Skeletal muscle tissue (tissue), 4 donors: ENCODE measurements around the gene CFAP298. TPM values are rescaled to one million over a fixed set of nuclear protein-coding genes. Genes with fewer than 3 reads are reported as not detected.
"Not testable (repeated sequence)": the region's sequence is repeated elsewhere in the genome, so short reads cannot be mapped to it uniquely, and the experiment has no call there.

Experiments used
- H3K27ac ChIP-seq: one replicate; pipeline ENCODE4 v1.7.0; 2013; ENCODE audit warnings: mild to moderate bottlenecking, low read depth, low read length, inconsistent platforms
- H3K27me3 ChIP-seq, 3 donors: one replicate each; pipeline ENCODE4 v1.7.0; 2013; ENCODE audit warnings: low read length in 3 of 3; ENCODE audit not compliant: control insufficient read depth in 3 of 3, insufficient read depth in 3 of 3
- H3K36me3 ChIP-seq, 3 donors: one replicate each; pipeline ENCODE4 v1.7.0; 2013; ENCODE audit warnings: low read length in 3 of 3; ENCODE audit not compliant: control insufficient read depth in 3 of 3, insufficient read depth in 3 of 3
- H3K4me1 ChIP-seq, 3 donors: one replicate each; pipeline ENCODE4 v1.7.0; 2013; ENCODE audit warnings: low read length in 3 of 3, mild to moderate bottlenecking in 3 of 3; ENCODE audit not compliant: control insufficient read depth in 3 of 3, insufficient read depth in 3 of 3
- H3K4me3 ChIP-seq, 3 donors: one replicate each; pipeline ENCODE4 v1.7.0; 2013; ENCODE audit warnings: low read length in 3 of 3
- H3K9ac ChIP-seq, 3 donors: one replicate each; pipeline ENCODE4 v1.7.0; 2013; ENCODE audit warnings: low read length in 3 of 3, mild to moderate bottlenecking in 3 of 3, moderate library complexity in 2 of 3, low read depth in 1 of 3
- H3K9me3 ChIP-seq, 3 donors: one replicate each; pipeline ENCODE4 v1.7.0; 2013; ENCODE audit warnings: low read length in 3 of 3; ENCODE audit not compliant: control insufficient read depth in 3 of 3
- total RNA-seq: library from RNA; depleted of rRNA; stranded (reverse); fragments of >200 nt; gene quantifications from one replicate; pipeline ENCODE4 v1.2.3, GENCODE V29; 2014
- donor health status: Osteomylitis.

The CFAP298 gene
- total RNA-seq, 1 donor from 2014 or later: 14.6 TPM

GRCh38 chr21:32618218-32618617 lies 6.0 kb upstream of the CFAP298 start:
- not testable (repeated sequence) for H3K4me3 ChIP-seq, H3K36me3 ChIP-seq
- H3K27me3 ChIP-seq: peaks cover 6 to 14% (median 7%) of the 10 kb centered on the region in 3 donors

GRCh38 chr21:32613436-32614043 lies 1.4 kb upstream of the CFAP298 start:
- peak overlapping the region; percentile 89 to 100 (median 96) for H3K4me3 ChIP-seq
- H3K9ac ChIP-seq: peak overlapping the region; percentile 84 to 94 (median 93)
- H3K27me3 ChIP-seq: peaks cover 0 to 5% (median 0%) of the 10 kb centered on the region in 3 donors
- H3K27ac ChIP-seq: peak overlapping the region; percentile 87
- peaks cover 3 to 10% (median 9%) of the 10 kb centered on the region in 3 donors for H3K36me3 ChIP-seq
- no peaks in the 10 kb centered on the region for H3K9me3 ChIP-seq
- H3K4me1 ChIP-seq: peaks cover 11 to 22% (median 12%) of the 10 kb centered on the region in 3 donors

More at GRCh38 chr21:32618218-32618617, 6.0 kb upstream of the CFAP298 start:
- H3K9me3 ChIP-seq, H3K4me1 ChIP-seq, H3K27ac ChIP-seq, H3K9ac ChIP-seq: not testable (repeated sequence)

GRCh38 chr21:32612999-32613337 lies 791 bp upstream of the CFAP298 start:
- peaks cover 0 to 5% (median 0%) of the 10 kb centered on the region in 3 donors for H3K27me3 ChIP-seq
- H3K27ac ChIP-seq: peak overlapping the region; percentile 87
- peak overlapping the region; percentile 84 to 94 (median 93) for H3K9ac ChIP-seq
- peak overlapping the region; percentile 89 to 100 (median 96) for H3K4me3 ChIP-seq
- peaks cover 4 to 10% (median 9%) of the 10 kb centered on the region in 3 donors for H3K36me3 ChIP-seq
- H3K9me3 ChIP-seq: no peaks in the 10 kb centered on the region
- peaks cover 11 to 22% (median 12%) of the 10 kb centered on the region in 3 donors for H3K4me1 ChIP-seq

GRCh38 chr21:32611471-32611997 lies 643 bp downstream of the CFAP298 start:
- Histone ChIP-seq H3K27me3 (peaks cover 0 to 4% (median 0%) of the 10 kb centered on the region in 3 donors), H3K4me3 (peak overlapping the region; percentile 89 to 100 (median 96)), H3K36me3 (peaks cover 16 to 20% (median 19%) of the 10 kb centered on the region in 3 donors), H3K27ac (peak overlapping the region; percentile 87), H3K9ac (peak overlapping the region; percentile 84 to 94 (median 93)), H3K9me3 (no peaks in the 10 kb centered on the region), H3K4me1 (peaks cover 11 to 22% (median 12%) of the 10 kb centered on the region in 3 donors)

- Histone ChIP-seq H3K9ac (peak overlapping the region in 1 of 3 donors; percentile 25), H3K4me3 (peak overlapping the region in 1 of 3 donors; percentile 22), H3K36me3 (peaks cover 21 to 26% (median 25%) of the 10 kb centered on the region in 3 donors), H3K4me1 (peaks cover 11 to 22% (median 12%) of the 10 kb centered on the region in 3 donors)
- not testable (repeated sequence) for H3K27me3 ChIP-seq, H3K27ac ChIP-seq, H3K9me3 ChIP-seq
These were observed 1.2 kb downstream of the CFAP298 start for GRCh38 chr21:32610940-32611339.

GRCh38 chr21:32608851-32609250 lies 3.3 kb downstream of the CFAP298 start:
- no peak overlapping the region for H3K27ac ChIP-seq
- no peak overlapping the region for H3K4me3 ChIP-seq
- H3K4me1 ChIP-seq: peaks cover 11 to 22% (median 12%) of the 10 kb centered on the region in 3 donors
- no peaks in the 10 kb centered on the region for H3K27me3 ChIP-seq
- no peak overlapping the region for H3K9ac ChIP-seq
- peaks cover 38 to 46% (median 45%) of the 10 kb centered on the region in 3 donors for H3K36me3 ChIP-seq
- H3K9me3 ChIP-seq: no peaks in the 10 kb centered on the region

GRCh38 chr21:32605469-32605868 lies 6.7 kb downstream of the CFAP298 start:
- Histone ChIP-seq H3K9ac (no peak overlapping the region), H3K4me1 (no peaks in the 10 kb centered on the region), H3K36me3 (peaks cover 59 to 67% (median 64%) of the 10 kb centered on the region in 3 donors)

GRCh38 chr21:32604464-32604863 lies 7.7 kb downstream of the CFAP298 start:
- H3K9ac ChIP-seq: no peak overlapping the region
- H3K27me3 ChIP-seq: no peaks in the 10 kb centered on the region
- H3K36me3 ChIP-seq: peaks cover 65 to 74% (median 65%) of the 10 kb centered on the region in 3 donors

More at GRCh38 chr21:32605469-32605868, 6.7 kb downstream of the CFAP298 start:
- Histone ChIP-seq H3K27ac (no peak overlapping the region), H3K4me3 (no peak overlapping the region), H3K9me3 (no peaks in the 10 kb centered on the region), H3K27me3 (no peaks in the 10 kb centered on the region)

GRCh38 chr21:32603131-32603530 lies 9.0 kb downstream of the CFAP298 start:
- no peak overlapping the region for H3K27ac ChIP-seq
- peaks cover 62 to 72% (median 67%) of the 10 kb centered on the region in 3 donors for H3K36me3 ChIP-seq
- no peak overlapping the region for H3K4me3 ChIP-seq
- H3K9me3 ChIP-seq: no peaks in the 10 kb centered on the region
- H3K27me3 ChIP-seq: no peaks in the 10 kb centered on the region
- H3K4me1 ChIP-seq: peaks cover 0 to 10% (median 3%) of the 10 kb centered on the region in 3 donors
- no peak overlapping the region for H3K9ac ChIP-seq

More at GRCh38 chr21:32604464-32604863, 7.7 kb downstream of the CFAP298 start:
- Histone ChIP-seq H3K4me1 (peaks cover 0 to 3% (median 0%) of the 10 kb centered on the region in 3 donors), H3K4me3 (no peak overlapping the region), H3K27ac (no peak overlapping the region), H3K9me3 (no peaks in the 10 kb centered on the region)

GRCh38 chr21:32602099-32602498 lies 10.1 kb downstream of the CFAP298 start:
- Histone ChIP-seq H3K9me3 (no peaks in the 10 kb centered on the region), H3K4me1 (peaks cover 0 to 10% (median 3%) of the 10 kb centered on the region in 3 donors), H3K27ac (no peak overlapping the region), H3K9ac (no peak overlapping the region), H3K36me3 (peaks cover 54 to 70% (median 67%) of the 10 kb centered on the region in 3 donors), H3K27me3 (no peaks in the 10 kb centered on the region), H3K4me3 (no peak overlapping the region)
